PC-3 (cell line): ENCODE measurements around the gene UPF3A.

ENCODE experiments used
- EZH2phosphoT487 ChIP-seq: fragments of 300-600 bp; sonication (generic); IDR thresholded peaks from 2 replicates; pipeline ENCODE4 v1.6.1; 2018; ENCODE audit warnings: mild to moderate bottlenecking, antibody characterized with exemption, low read length, borderline replicate concordance
- TF ChIP-seq, protein P1 (sequence below): fragments of 300-600 bp; sonication (generic); conservative IDR thresholded peaks from 2 replicates; pipeline ENCODE4 v1.5.1; 2017; ENCODE audit warnings: antibody characterized with exemption, low read depth, mild to moderate bottlenecking, low read length

DNA sequence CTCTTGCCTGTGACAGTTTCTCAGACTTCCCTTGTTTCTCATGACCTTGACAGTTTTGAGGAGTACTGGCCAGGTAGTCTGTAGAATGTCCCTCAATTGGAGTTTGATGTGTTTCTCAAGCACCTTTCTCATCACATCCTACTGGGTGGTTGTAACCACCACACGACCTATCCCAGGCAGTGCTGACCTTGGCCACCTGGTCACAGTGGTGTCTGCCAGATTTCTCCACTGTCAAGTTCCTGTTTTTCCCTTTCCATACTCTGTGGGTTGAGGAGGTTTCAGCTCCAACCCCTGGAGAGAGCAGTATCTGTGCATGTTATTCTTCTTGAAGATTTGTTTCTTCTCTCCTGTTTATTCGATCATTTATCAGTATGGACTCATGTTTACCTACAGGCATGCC is 8.4 kb upstream of the UPF3A start:
- TF ChIP-seq, protein P1, sequence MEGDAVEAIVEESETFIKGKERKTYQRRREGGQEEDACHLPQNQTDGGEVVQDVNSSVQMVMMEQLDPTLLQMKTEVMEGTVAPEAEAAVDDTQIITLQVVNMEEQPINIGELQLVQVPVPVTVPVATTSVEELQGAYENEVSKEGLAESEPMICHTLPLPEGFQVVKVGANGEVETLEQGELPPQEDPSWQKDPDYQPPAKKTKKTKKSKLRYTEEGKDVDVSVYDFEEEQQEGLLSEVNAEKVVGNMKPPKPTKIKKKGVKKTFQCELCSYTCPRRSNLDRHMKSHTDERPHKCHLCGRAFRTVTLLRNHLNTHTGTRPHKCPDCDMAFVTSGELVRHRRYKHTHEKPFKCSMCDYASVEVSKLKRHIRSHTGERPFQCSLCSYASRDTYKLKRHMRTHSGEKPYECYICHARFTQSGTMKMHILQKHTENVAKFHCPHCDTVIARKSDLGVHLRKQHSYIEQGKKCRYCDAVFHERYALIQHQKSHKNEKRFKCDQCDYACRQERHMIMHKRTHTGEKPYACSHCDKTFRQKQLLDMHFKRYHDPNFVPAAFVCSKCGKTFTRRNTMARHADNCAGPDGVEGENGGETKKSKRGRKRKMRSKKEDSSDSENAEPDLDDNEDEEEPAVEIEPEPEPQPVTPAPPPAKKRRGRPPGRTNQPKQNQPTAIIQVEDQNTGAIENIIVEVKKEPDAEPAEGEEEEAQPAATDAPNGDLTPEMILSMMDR, result no peak
- no peak for TF ChIP-seq EZH2phosphoT487
